K562 (cell line): ENCODE data around the gene DNAJC8. TPM values are rescaled to one million over a fixed set of nuclear protein-coding genes. Genes with fewer than 3 reads are reported as not detected.

ENCODE experiments used
- EGR1 ChIP-seq: fragments of 450-650 bp; conservative IDR thresholded peaks from 2 replicates; pipeline ENCODE4 v1.6.1; 2017; ENCODE audit warnings: mild to moderate bottlenecking
- FOSL1 ChIP-seq: fragments of 200-800 bp; sonication (Bioruptor generic); conservative IDR thresholded peaks from 2 replicates; pipeline ENCODE4 v1.6.1; 2016; ENCODE audit warnings: missing genetic modification characterization, missing compliant biosample characterization
- KDM1A ChIP-seq, 2 experiments: fragments of 450-650 bp; IDR thresholded peaks; 2 replicates each; pipeline ENCODE4 v1.6.1; 2016; ENCODE audit warnings: mild to moderate bottlenecking in 2 of 2
- MEIS2 ChIP-seq: fragments of 450-650 bp; IDR thresholded peaks from 2 replicates; pipeline ENCODE4 v1.6.1; 2014; ENCODE audit warnings: mild to moderate bottlenecking; ENCODE audit not compliant: partially characterized antibody
- NFE2L1 ChIP-seq: fragments of 450-650 bp; IDR thresholded peaks from 2 replicates; pipeline ENCODE4 v1.6.1; 2016; ENCODE audit warnings: missing genetic modification characterization, low read depth, mild to moderate bottlenecking, missing compliant biosample characterization, moderate library complexity, borderline replicate concordance
- NR2C1 ChIP-seq, 2 experiments: fragments of 450-650 bp; IDR thresholded peaks; 2 replicates each; pipeline ENCODE4 v1.6.1; 2017; ENCODE audit warnings: mild to moderate bottlenecking in 2 of 2, antibody characterized with exemption in 1 of 2, inconsistent platforms in 1 of 2, missing compliant biosample characterization in 1 of 2, missing genetic modification characterization in 1 of 2
- PHB2 ChIP-seq: fragments of 450-650 bp; IDR thresholded peaks from 2 replicates; pipeline ENCODE4 v1.6.1; 2017; ENCODE audit warnings: low read depth
- PML ChIP-seq: IDR thresholded peaks from 2 replicates; pipeline ENCODE4 v1.6.1; 2012; ENCODE audit warnings: low read length, inconsistent platforms
- PRPF4 ChIP-seq: fragments of 200-400 bp; formaldehyde crosslinking; IDR thresholded peaks from one replicate; pipeline ENCODE4 v1.6.1; 2017; ENCODE audit warnings: low read length, low read depth, mild to moderate bottlenecking; ENCODE audit not compliant: insufficient read depth, poor library complexity, severe bottlenecking
- RCOR1 ChIP-seq, 2 experiments: IDR thresholded peaks; 2 replicates each; pipeline ENCODE4 v1.6.1; 2012; ENCODE audit warnings: low read depth in 2 of 2, low read length in 2 of 2, borderline replicate concordance in 1 of 2, improper control_type of control experiment in 1 of 2
- RNF2 ChIP-seq: sonication (generic); IDR thresholded peaks from 2 replicates; pipeline ENCODE4 v1.6.1; 2016
- RUNX1 ChIP-seq: sonication (generic); IDR thresholded peaks from 2 replicates; pipeline ENCODE4 v1.6.1; 2016; ENCODE audit warnings: antibody characterized with exemption, low read depth
- TBL1XR1 ChIP-seq, 2 experiments: IDR thresholded peaks; 2 replicates each; pipeline ENCODE4 v1.6.1; 2012; ENCODE audit warnings: improper control_type of control experiment in 2 of 2, low read length in 2 of 2, mild to moderate bottlenecking in 1 of 2
- TCFL5 ChIP-seq: fragments of 250-450 bp; sonication (Bioruptor Pico); conservative IDR thresholded peaks from 2 replicates; pipeline ENCODE4 v1.6.1; 2021; ENCODE audit warnings: mild to moderate bottlenecking, moderate library complexity, matching md5 sums
- TEAD1 ChIP-seq, 2 experiments: fragments of 450-650 bp in 1 of 2; sonication (generic) in 1 of 2; formaldehyde crosslinking; IDR thresholded peaks; 2 replicates each; pipeline versions ENCODE4 v1.4.0 to v1.8.0; 2020 to 2022; ENCODE audit warnings: mild to moderate bottlenecking in 2 of 2, missing genetic modification reagents in 1 of 2
- THRAP3 ChIP-seq: fragments of 450-650 bp; IDR thresholded peaks from 2 replicates; pipeline ENCODE4 v1.6.1; 2016; ENCODE audit warnings: mild to moderate bottlenecking, inconsistent platforms, borderline replicate concordance
- ZNF140 ChIP-seq: fragments of 250-450 bp; sonication (Bioruptor Pico); IDR thresholded peaks from 2 replicates; pipeline ENCODE4 v1.8.0; 2021; ENCODE audit warnings: moderate library complexity, mild to moderate bottlenecking, inconsistent platforms
- ZNF165 ChIP-seq: fragments of 250-450 bp; sonication (Bioruptor Pico); IDR thresholded peaks from 2 replicates; pipeline ENCODE4 v1.4.0; 2020; ENCODE audit warnings: borderline replicate concordance
- polyA plus RNA-seq, 8 experiments: library from polyadenylated mRNA; depleted of rRNA in 4 of 8; stranded (reverse) in 5 of 8; unstranded in 3 of 8; fragments of >200 nt; fragmentation: Nextera tagmentation in 2 of 8; fragmentation: Illumina TruSeq in 1 of 8; extraction: Ambion mirVana in 2 of 8; extraction: Trizol in 1 of 8; gene quantifications; 2 replicates each; pipeline versions ENCODE4 v1.2.1 to v1.2.3, GENCODE V29; 2011 to 2014; ENCODE audit warnings: inconsistent platforms in 1 of 8, missing spikeins in 1 of 8
- total RNA-seq, 7 experiments: library from RNA; depleted of rRNA in 6 of 7; stranded (reverse); fragments of >200 nt in 6 of 7; fragmentation: Illumina TruSeq in 2 of 7; extraction: Trizol in 2 of 7; gene quantifications; 2 replicates each; pipeline versions ENCODE4 v1.2.1 to v1.2.3, GENCODE V29; 2011 to 2021; ENCODE audit warnings: low replicate concordance in 1 of 7
- TF ChIP-seq, protein P1 (sequence below), 2 experiments: fragments of 450-650 bp in 1 of 2; sonication (generic) in 1 of 2; formaldehyde crosslinking in 1 of 2; IDR thresholded peaks; 2 replicates each; pipeline versions ENCODE4 v1.7.1 to v1.9.0; 2016 to 2022; ENCODE audit warnings: inconsistent platforms in 1 of 2, mild to moderate bottlenecking in 1 of 2, missing genetic modification reagents in 1 of 2
- TF ChIP-seq, protein P2 (sequence below): sonication (generic); formaldehyde crosslinking; IDR thresholded peaks from 2 replicates; pipeline ENCODE4 v1.5.0; 2020; ENCODE audit warnings: missing genetic modification reagents

DNAJC8 gene
- total and polyA plus RNA-seq, 9 of the 15 experiments (the other 6 are each of a cell fraction or from before 2014, with no cell fraction given): 143 to 508 (median 209) TPM

DNA sequence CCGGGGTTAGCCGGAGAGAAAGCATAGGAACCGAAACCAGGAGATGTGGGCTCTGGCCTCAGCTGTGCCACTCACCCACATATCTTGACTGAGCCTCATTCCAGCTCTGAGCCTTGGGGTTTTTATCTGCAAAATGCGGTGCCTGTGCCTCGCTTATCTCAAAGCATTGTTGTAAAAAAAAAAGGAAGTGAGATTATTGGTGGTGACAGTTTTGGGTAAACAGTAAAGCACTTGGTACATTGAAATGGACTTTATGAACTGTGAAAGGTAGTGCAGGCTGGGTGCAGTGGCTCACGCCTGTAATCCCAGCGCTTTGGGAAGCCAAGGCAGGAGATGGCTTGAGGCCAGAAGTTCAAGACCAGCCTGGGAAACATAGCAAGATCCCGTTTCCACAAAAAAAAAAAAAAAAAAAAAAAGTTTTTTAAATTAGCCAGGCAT is 60.1 kb downstream of the DNAJC8 start (continued):
- TF ChIP-seq, protein P1, sequence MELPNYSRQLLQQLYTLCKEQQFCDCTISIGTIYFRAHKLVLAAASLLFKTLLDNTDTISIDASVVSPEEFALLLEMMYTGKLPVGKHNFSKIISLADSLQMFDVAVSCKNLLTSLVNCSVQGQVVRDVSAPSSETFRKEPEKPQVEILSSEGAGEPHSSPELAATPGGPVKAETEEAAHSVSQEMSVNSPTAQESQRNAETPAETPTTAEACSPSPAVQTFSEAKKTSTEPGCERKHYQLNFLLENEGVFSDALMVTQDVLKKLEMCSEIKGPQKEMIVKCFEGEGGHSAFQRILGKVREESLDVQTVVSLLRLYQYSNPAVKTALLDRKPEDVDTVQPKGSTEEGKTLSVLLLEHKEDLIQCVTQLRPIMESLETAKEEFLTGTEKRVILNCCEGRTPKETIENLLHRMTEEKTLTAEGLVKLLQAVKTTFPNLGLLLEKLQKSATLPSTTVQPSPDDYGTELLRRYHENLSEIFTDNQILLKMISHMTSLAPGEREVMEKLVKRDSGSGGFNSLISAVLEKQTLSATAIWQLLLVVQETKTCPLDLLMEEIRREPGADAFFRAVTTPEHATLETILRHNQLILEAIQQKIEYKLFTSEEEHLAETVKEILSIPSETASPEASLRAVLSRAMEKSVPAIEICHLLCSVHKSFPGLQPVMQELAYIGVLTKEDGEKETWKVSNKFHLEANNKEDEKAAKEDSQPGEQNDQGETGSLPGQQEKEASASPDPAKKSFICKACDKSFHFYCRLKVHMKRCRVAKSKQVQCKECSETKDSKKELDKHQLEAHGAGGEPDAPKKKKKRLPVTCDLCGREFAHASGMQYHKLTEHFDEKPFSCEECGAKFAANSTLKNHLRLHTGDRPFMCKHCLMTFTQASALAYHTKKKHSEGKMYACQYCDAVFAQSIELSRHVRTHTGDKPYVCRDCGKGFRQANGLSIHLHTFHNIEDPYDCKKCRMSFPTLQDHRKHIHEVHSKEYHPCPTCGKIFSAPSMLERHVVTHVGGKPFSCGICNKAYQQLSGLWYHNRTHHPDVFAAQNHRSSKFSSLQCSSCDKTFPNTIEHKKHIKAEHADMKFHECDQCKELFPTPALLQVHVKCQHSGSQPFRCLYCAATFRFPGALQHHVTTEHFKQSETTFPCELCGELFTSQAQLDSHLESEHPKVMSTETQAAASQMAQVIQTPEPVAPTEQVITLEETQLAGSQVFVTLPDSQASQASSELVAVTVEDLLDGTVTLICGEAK (IDR thresholded peaks at IDR 0.05): peak; percentile 49; the same call in 1 of the 2 replicates
- TF ChIP-seq, protein P1 (CRISPR knock-in tag; IDR thresholded peaks at IDR 0.05): no peak
- TF ChIP-seq PHB2: no peak; the same call in 1 of the 2 replicates
- peak; percentile 77 for TF ChIP-seq PML
- TF ChIP-seq, protein P2, sequence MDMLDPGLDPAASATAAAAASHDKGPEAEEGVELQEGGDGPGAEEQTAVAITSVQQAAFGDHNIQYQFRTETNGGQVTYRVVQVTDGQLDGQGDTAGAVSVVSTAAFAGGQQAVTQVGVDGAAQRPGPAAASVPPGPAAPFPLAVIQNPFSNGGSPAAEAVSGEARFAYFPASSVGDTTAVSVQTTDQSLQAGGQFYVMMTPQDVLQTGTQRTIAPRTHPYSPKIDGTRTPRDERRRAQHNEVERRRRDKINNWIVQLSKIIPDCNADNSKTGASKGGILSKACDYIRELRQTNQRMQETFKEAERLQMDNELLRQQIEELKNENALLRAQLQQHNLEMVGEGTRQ (CRISPR knock-in tag): no peak
- peak; percentile 48 to 99; a peak in 3 of 4 replicates for TF ChIP-seq RCOR1 (IDR thresholded peaks at IDR 0.05; ENCODE audit: borderline replicate concordance in 1 of 2, low read depth in 2 of 2, low read length in 2 of 2)
- TF ChIP-seq PRPF4: no peak
- peak in 1 of 2 experiments; percentile 93; a peak in 2 of 4 replicates for TF ChIP-seq TBL1XR1 (IDR thresholded peaks at IDR 0.05; ENCODE audit: low read length in 2 of 2)
- TF ChIP-seq TEAD1 (CRISPR knock-in tag; IDR thresholded peaks at IDR 0.05): peak; percentile 43 to 93; a peak in 3 of 4 replicates
- TF ChIP-seq RNF2: peak; percentile 90; the same call in 1 of the 2 replicates
- no peak for TF ChIP-seq NR2C1 (IDR thresholded peaks at IDR 0.05)
- no peak for TF ChIP-seq NR2C1 (tag; IDR thresholded peaks at IDR 0.05)
- peak in 1 of 2 experiments; percentile 78; a peak in 3 of 4 replicates for TF ChIP-seq KDM1A (IDR thresholded peaks at IDR 0.05)
- TF ChIP-seq ZNF140 (CRISPR knock-in tag): no peak
- no peak for TF ChIP-seq THRAP3
- TF ChIP-seq TCFL5 (CRISPR knock-in tag): no peak
- TF ChIP-seq ZNF165: peak; percentile 95
- TF ChIP-seq FOSL1: peak; percentile 78
- no peak for TF ChIP-seq NFE2L1
- no peak for TF ChIP-seq EGR1
- no peak for TF ChIP-seq RUNX1
- TF ChIP-seq MEIS2: peak; percentile 98
